NB4 (cell line): ENCODE results near the gene VASH1.

ENCODE experiments used
- MAX ChIP-seq: IDR thresholded peaks from 2 replicates; pipeline ENCODE4 v1.6.1; 2011; ENCODE audit warnings: low read depth, low read length
- MYC ChIP-seq: IDR thresholded peaks from 2 replicates; pipeline ENCODE4 v1.6.1; 2011; ENCODE audit warnings: low read depth, low read length
- POLR2A ChIP-seq: IDR thresholded peaks from 2 replicates; pipeline ENCODE4 v1.6.1; 2011; ENCODE audit warnings: mild to moderate bottlenecking; ENCODE audit not compliant: insufficient read length; ENCODE audit errors: extremely low read depth
- TF ChIP-seq, protein P1 (sequence below): IDR thresholded peaks from one replicate; pipeline ENCODE4 v1.5.1; 2012; ENCODE audit warnings: low read depth, low read length

GRCh38 chr14:76719666-76720065 is 41.6 kb upstream of the VASH1 start:
- TF ChIP-seq, protein P1, sequence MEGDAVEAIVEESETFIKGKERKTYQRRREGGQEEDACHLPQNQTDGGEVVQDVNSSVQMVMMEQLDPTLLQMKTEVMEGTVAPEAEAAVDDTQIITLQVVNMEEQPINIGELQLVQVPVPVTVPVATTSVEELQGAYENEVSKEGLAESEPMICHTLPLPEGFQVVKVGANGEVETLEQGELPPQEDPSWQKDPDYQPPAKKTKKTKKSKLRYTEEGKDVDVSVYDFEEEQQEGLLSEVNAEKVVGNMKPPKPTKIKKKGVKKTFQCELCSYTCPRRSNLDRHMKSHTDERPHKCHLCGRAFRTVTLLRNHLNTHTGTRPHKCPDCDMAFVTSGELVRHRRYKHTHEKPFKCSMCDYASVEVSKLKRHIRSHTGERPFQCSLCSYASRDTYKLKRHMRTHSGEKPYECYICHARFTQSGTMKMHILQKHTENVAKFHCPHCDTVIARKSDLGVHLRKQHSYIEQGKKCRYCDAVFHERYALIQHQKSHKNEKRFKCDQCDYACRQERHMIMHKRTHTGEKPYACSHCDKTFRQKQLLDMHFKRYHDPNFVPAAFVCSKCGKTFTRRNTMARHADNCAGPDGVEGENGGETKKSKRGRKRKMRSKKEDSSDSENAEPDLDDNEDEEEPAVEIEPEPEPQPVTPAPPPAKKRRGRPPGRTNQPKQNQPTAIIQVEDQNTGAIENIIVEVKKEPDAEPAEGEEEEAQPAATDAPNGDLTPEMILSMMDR, result no peak
- TF ChIP-seq POLR2A (no peak), MYC (no peak), MAX (no peak)
